ENCODE measurements around the gene ITPK1. TPM values are rescaled to one million over a fixed set of nuclear protein-coding genes. Genes with fewer than 3 reads are reported as not detected.

Gene ITPK1
- total RNA-seq, 1 experiment from 2014 or later: 38.5 TPM

DNA sequence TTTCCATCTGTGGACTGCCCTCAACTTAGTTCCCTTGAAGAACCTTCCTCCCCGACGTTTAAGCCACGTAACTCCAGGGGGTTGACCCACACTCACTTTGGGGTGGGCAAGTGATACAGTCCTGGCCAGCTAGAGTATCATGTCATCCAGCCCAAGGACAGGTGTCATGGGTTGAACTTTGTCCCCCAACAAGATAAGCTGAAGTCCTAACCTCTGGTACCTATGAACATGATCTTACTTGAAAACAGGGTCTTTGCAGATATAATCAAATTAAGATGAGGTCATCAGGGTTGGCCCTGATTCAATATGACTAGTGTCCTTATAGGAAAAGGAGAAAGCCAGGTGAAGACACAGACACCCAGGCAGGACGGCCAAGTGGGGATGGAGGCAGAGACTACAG lies 68.6 kb downstream of the ITPK1 start:
- TF ChIP-seq CTCF (conservative IDR thresholded peaks at IDR 0.05; ENCODE audit: low read depth, low read length): no peak
- no peak for TF ChIP-seq EZH2 (IDR thresholded peaks at IDR 0.05; ENCODE audit: borderline replicate concordance, low read depth, low read length, poor library complexity, severe bottlenecking)
- no peak for DNase-seq (ENCODE audit: low spot score)
- H3K9me3 ChIP-seq (ENCODE audit: low read depth, low read length, poor library complexity, severe bottlenecking): no peaks in the 10 kb centered on the region
- BruUV-seq (replicated peaks): no TSS peak
- intact Hi-C loops (cut with micrococcal nuclease; ENCODE audit: unreplicated experiment): no loop called here
- H3K4me1 ChIP-seq (ENCODE audit: insufficient read depth, low read length, poor library complexity, severe bottlenecking): no peaks in the 10 kb centered on the region
- no peak overlapping the region for H3K4me3 ChIP-seq (ENCODE audit: low read depth, low read length, poor library complexity, severe bottlenecking)
- no peaks in the 10 kb centered on the region for H3K27me3 ChIP-seq (replicated peaks; ENCODE audit: insufficient read depth, low read depth, low read length, poor library complexity)
- no peak overlapping the region for H3K27ac ChIP-seq (ENCODE audit: low read depth, low read length, poor library complexity, severe bottlenecking)
- H3K36me3 ChIP-seq (ENCODE audit: insufficient read depth, low read length, poor library complexity, severe bottlenecking): no peaks in the 10 kb centered on the region
- ChIA-PET POLR2A (ENCODE audit: low non-redundant PET) (no interaction called here), CTCF (no interaction called here)

DNA sequence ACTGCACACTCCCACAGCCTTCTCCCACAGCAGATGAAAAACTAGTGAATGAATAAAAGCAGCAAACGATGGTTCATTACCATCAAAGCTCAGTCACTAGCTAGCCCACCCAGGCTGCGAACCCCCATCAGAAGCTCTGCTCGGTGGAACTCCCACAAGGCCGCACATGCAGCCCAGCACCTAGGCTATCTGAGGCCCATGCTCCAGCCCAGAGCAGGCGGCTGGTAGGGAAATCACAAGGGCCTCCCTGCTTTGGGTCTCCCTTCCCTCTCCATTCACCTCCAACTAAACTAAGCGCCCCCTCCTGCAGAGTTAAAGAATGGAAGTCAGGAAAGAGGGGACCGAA lies 69.0 kb downstream of the ITPK1 start:
- intact Hi-C loops (cut with micrococcal nuclease; ENCODE audit: unreplicated experiment): no loop called here
- no peak overlapping the region for H3K4me3 ChIP-seq (ENCODE audit: low read depth, low read length, poor library complexity, severe bottlenecking)
- BruUV-seq (replicated peaks): no TSS peak
- H3K27ac ChIP-seq (ENCODE audit: low read depth, low read length, poor library complexity, severe bottlenecking): no peak overlapping the region
- no peaks in the 10 kb centered on the region for H3K27me3 ChIP-seq (replicated peaks; ENCODE audit: insufficient read depth, low read depth, low read length, poor library complexity)
- TF ChIP-seq EZH2 (IDR thresholded peaks at IDR 0.05; ENCODE audit: borderline replicate concordance, low read depth, low read length, poor library complexity, severe bottlenecking) (no peak), CTCF (conservative IDR thresholded peaks at IDR 0.05; ENCODE audit: low read depth, low read length) (no peak)
- no peaks in the 10 kb centered on the region for H3K9me3 ChIP-seq (ENCODE audit: low read depth, low read length, poor library complexity, severe bottlenecking)
- H3K36me3 ChIP-seq (ENCODE audit: insufficient read depth, low read length, poor library complexity, severe bottlenecking): no peaks in the 10 kb centered on the region
- no peak for DNase-seq (ENCODE audit: low spot score)
- POLR2A ChIA-PET (ENCODE audit: low non-redundant PET): no interaction called here
- CTCF ChIA-PET: no interaction called here
- peaks cover 4% of the 10 kb centered on the region for H3K4me1 ChIP-seq (ENCODE audit: insufficient read depth, low read length, poor library complexity, severe bottlenecking)

DNA sequence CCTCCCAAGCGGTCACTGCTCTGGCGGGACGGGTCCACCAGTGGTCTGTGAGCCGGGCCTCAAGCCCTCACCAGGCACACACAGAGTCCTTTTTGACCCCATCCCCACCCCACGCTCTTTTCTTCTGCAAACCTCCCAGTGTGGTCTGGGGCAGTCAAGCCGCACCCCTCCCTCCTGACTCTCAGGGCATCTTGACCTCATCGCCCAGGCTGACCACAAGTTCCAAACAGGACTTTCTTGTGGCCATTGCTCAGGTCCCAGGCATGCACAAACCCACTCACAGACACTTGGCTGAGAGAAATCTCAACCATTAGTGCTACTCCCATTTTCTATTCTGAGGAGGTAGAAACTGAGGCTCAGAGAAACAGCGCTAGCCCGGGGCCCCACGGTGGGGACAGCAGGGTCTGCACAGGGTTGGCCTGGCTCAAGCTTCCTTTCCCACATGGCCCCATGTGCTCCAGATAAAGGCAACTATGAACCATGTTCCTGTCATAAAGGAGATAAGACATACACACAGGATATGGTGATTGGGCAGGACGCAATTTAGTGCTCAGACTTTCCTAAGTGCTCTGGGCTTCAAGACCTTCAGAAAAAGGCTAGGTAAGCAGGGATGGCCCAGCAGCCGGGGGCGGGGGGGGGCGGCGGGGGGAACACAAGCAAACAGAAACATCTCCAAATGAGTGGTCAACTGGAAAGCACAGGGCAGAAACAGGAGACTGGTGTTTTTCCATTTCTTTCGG lies 69.6 kb downstream of the ITPK1 start:
- H3K4me3 ChIP-seq (ENCODE audit: low read depth, low read length, poor library complexity, severe bottlenecking): no peak overlapping the region
- ChIA-PET CTCF (no interaction called here), POLR2A (ENCODE audit: low non-redundant PET) (no interaction called here)
- peaks cover 5% of the 10 kb centered on the region for H3K4me1 ChIP-seq (ENCODE audit: insufficient read depth, low read length, poor library complexity, severe bottlenecking)
- intact Hi-C loops (cut with micrococcal nuclease; ENCODE audit: unreplicated experiment): no loop called here
- no TSS peak for BruUV-seq (replicated peaks)
- DNase-seq (ENCODE audit: low spot score): no peak
- H3K9me3 ChIP-seq (ENCODE audit: low read depth, low read length, poor library complexity, severe bottlenecking): no peaks in the 10 kb centered on the region
- TF ChIP-seq CTCF (conservative IDR thresholded peaks at IDR 0.05; ENCODE audit: low read depth, low read length) (no peak), EZH2 (IDR thresholded peaks at IDR 0.05; ENCODE audit: borderline replicate concordance, low read depth, low read length, poor library complexity, severe bottlenecking) (no peak)
- H3K36me3 ChIP-seq (ENCODE audit: insufficient read depth, low read length, poor library complexity, severe bottlenecking): no peaks in the 10 kb centered on the region
- H3K27ac ChIP-seq (ENCODE audit: low read depth, low read length, poor library complexity, severe bottlenecking): no peak overlapping the region
- H3K27me3 ChIP-seq (replicated peaks; ENCODE audit: insufficient read depth, low read depth, low read length, poor library complexity): no peaks in the 10 kb centered on the region

Measured in A673 (cell line).